Calu3 (cell line): Measurements from ENCODE around the gene LDB1. TPM values are rescaled to one million over a fixed set of nuclear protein-coding genes. Genes with fewer than 3 reads are reported as not detected.
A peak's percentile ranks its signal among the peaks of the same experiment; 100 is the strongest.

Experiments
- BruUV-seq: library from RNA; stranded (reverse); fragments of 400-500 nt; replicated peaks from 2 replicates; lab custom pipeline; 2021; lab: Mats Ljungman, UMichigan
- CTCF ChIA-PET: fragments of 300-600 bp; sonication (Branson Sonifier 250); formaldehyde crosslinking; loops from one replicate; lab custom pipeline; 2022; ENCODE audit warnings: antibody characterized with exemption; lab: Charles Lee
- DNase-seq: peaks from one replicate; pipeline ENCODE4 v3.0.0; 2022
- H3K27ac Mint-ChIP-seq: one replicate; pipeline ENCODE4 v1.8.0; 2022; ENCODE audit warnings: mixed read lengths; ENCODE audit not compliant: unreplicated experiment
- H3K27me3 Mint-ChIP-seq: one replicate; pipeline ENCODE4 v1.8.0; 2022; ENCODE audit warnings: mixed read lengths; ENCODE audit not compliant: unreplicated experiment
- H3K36me3 Mint-ChIP-seq: one replicate; pipeline ENCODE4 v1.8.0; 2022; ENCODE audit warnings: mild to moderate bottlenecking, moderate library complexity, mixed read lengths; ENCODE audit not compliant: insufficient read depth, unreplicated experiment
- H3K4me1 Mint-ChIP-seq: one replicate; pipeline ENCODE4 v1.8.0; 2022; ENCODE audit warnings: mild to moderate bottlenecking, low read depth, mixed read lengths; ENCODE audit not compliant: unreplicated experiment
- H3K4me3 Mint-ChIP-seq: one replicate; pipeline ENCODE4 v1.8.0; 2022; ENCODE audit warnings: mild to moderate bottlenecking, low read depth, moderate library complexity, mixed read lengths; ENCODE audit not compliant: unreplicated experiment
- H3K9me3 Mint-ChIP-seq: one replicate; pipeline ENCODE4 v1.8.0; 2022; ENCODE audit warnings: low read depth, mixed read lengths; ENCODE audit not compliant: unreplicated experiment
- intact Hi-C: fragments of 100-400 bp; cut with micrococcal nuclease; formaldehyde crosslinking; loops from one replicate; pipeline ENCODE4 v1.10.0; 2022; ENCODE audit not compliant: unreplicated experiment
- total RNA-seq: library from RNA; stranded (reverse); gene quantifications from 2 replicates; pipeline ENCODE4 v1.2.3, GENCODE V29; 2022
- TF ChIP-seq, protein P1 (sequence below): fragments of 200-600 bp; IDR thresholded peaks from one replicate; pipeline ENCODE4 v1.8.0; 2022; ENCODE audit warnings: antibody characterized with exemption; ENCODE audit not compliant: unreplicated experiment

Gene LDB1
- total RNA-seq, 1 experiment from 2014 or later: 27.5 TPM

DNA sequence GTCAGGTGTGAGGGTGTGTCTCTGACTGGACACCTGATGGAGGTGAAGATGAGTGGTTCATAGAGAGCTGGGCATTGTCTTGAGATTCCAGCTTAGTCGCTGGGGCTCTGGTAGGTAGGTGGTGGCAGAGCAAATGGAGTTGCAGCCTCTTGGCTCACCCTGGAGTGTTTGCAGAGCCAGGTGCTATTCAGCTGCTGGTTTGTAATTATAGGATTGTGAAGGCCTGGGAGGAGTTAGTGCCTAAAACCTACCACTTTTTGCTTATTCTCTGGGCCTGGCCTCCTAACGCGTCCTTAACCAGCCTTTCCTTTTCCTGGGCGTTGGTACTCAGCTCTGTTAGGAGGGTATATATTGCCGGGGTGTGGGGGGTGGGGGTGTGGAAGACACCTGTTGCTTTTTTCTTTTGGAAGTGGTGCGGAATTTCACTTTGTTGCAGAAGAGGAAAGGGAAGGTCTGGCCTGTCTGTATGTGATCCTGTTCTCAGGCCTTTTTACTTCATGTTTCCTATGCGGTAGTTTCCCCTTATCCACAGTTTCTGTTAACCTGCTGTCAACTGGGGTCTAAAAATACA, 15.9 kb upstream of the LDB1 start:
- no peak for DNase-seq
- peaks cover 44% of the 10 kb centered on the region for H3K36me3 Mint-ChIP-seq
- TF ChIP-seq, protein P1, sequence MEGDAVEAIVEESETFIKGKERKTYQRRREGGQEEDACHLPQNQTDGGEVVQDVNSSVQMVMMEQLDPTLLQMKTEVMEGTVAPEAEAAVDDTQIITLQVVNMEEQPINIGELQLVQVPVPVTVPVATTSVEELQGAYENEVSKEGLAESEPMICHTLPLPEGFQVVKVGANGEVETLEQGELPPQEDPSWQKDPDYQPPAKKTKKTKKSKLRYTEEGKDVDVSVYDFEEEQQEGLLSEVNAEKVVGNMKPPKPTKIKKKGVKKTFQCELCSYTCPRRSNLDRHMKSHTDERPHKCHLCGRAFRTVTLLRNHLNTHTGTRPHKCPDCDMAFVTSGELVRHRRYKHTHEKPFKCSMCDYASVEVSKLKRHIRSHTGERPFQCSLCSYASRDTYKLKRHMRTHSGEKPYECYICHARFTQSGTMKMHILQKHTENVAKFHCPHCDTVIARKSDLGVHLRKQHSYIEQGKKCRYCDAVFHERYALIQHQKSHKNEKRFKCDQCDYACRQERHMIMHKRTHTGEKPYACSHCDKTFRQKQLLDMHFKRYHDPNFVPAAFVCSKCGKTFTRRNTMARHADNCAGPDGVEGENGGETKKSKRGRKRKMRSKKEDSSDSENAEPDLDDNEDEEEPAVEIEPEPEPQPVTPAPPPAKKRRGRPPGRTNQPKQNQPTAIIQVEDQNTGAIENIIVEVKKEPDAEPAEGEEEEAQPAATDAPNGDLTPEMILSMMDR: no peak
- H3K4me1 Mint-ChIP-seq: peaks cover 18% of the 10 kb centered on the region
- H3K27me3 Mint-ChIP-seq: no peaks in the 10 kb centered on the region
- H3K4me3 Mint-ChIP-seq: no peak overlapping the region
- no peaks in the 10 kb centered on the region for H3K9me3 Mint-ChIP-seq
- CTCF ChIA-PET: no interaction called here
- no peak overlapping the region for H3K27ac Mint-ChIP-seq
- intact Hi-C loops: no loop called here
- BruUV-seq: no TSS peak

DNA sequence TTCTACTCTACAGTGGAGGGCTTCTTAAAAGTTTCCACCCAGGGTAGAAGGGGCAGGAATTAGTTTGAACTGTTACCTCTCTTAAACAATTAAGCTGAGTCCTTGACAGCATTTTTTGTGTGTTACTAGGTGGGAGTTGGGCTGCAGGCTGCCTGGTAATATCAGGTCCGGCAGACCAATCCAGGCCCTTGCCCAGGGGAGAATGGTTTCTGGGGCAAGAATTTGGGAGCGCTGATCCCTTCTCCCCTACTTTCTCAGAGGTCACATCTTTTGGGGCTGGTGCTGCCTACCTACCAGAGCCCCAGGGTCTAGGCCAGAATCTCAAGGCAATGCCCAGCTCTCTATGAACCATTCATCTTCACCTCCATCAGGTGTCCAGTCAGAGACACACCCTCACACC, 14.2 kb upstream of the LDB1 start:
- peak overlapping the region; percentile 99 for H3K27ac Mint-ChIP-seq
- TF ChIP-seq, protein P1: no peak
- CTCF ChIA-PET: interaction anchor here (0.7 kb wide), 1 partner anchor 298 kb away, joined by 3 read pairs; the partner anchor contains the start of gene CUEDC2
- intact Hi-C loops: no loop called here
- H3K4me1 Mint-ChIP-seq: peaks cover 18% of the 10 kb centered on the region
- H3K4me3 Mint-ChIP-seq: peak overlapping the region; percentile 98
- BruUV-seq: TSS peak; percentile 66
- H3K36me3 Mint-ChIP-seq: peaks cover 32% of the 10 kb centered on the region
- H3K27me3 Mint-ChIP-seq: no peaks in the 10 kb centered on the region
- no peaks in the 10 kb centered on the region for H3K9me3 Mint-ChIP-seq
- DNase-seq: no peak

DNA sequence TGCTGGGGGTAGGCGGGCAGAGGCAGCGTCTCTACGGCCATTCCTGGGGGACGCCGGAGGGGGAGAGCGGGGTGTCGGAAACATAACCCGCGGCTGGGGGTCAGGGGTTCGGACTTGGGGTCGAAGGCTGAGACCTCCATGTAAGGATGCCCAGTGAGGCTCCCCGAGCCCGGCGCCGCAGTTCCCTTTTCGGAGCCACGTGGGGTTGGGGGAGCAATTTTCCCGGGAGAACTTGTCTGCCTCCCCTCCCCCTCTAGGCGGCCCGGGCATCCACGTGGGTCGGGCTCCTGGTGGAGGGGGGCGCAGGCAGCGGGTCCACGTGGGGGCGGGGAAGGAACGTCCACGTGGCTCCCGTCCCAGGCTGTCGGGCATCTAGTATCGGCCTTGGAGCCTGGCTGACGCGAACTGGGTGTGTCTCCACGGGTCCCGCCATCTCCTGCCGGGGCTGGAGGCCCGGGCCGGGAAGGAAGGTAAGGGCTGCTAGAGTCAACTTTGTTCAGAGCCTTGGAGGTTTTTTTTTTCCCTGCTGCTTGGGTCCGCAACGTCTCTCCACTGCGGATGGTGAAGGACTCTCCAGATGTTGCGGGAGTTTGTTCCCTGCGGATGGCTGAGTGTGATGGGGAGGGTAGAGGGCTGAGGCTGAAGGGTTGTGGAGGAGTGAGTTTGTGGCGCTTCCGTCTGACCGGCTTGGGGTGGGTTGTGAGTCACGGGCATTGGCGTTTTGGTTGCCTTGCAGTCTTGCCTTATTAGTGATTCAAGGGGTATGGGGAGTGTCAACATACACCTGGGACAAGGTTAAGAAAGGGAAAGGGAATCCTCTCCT, 13.4 kb upstream of the LDB1 start:
- TSS peak; percentile 91 for BruUV-seq
- Mint-ChIP-seq H3K36me3 (peaks cover 24% of the 10 kb centered on the region), H3K27me3 (no peaks in the 10 kb centered on the region), H3K9me3 (no peaks in the 10 kb centered on the region), H3K27ac (peak overlapping the region; percentile 99), H3K4me1 (peaks cover 18% of the 10 kb centered on the region), H3K4me3 (peak overlapping the region; percentile 98)
- peak; percentile 69 for DNase-seq
- CTCF ChIA-PET: no interaction called here
- intact Hi-C loops: loop anchor here (2.0 kb wide), 1 partner anchor 19 kb away; the partner anchor contains the start of gene NOLC1
- TF ChIP-seq, protein P1: no peak

DNA sequence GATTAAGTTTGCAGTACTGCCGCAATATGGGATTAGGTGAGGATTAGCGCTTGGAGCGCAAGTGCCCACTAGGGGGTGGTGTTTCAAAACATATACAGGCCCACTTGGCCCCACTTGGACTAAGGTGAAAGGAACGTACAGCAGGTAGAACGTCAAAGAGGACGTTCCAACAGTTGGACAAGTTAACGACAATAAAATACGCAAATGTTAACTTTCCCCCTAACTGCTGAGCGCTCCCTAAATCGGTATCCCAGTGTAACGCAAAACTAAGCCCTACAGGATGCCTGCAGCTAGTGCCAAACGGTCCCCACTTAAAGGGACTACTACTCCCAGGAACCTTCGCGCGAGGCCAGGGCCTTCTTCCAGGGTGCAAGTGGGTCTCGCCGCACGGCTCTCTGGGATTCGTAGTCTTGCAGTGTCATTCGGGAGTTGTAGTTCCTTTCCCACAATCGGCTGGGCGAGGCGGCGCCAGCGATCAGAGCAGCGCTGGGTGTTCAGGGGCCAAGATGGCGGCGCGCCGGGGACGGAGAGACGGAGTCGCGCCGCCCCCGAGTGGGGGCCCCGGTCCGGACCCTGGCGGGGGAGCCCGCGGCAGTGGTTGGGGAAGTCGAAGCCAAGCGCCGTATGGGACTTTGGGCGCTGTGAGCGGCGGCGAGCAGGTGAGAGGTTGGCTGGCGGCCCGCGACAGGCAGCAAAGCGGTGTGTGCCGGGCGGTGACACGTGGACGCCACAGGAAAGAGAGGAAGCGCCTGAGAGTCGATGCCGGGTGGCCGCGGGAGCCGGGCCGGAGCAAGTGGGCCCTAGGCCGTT, 12.6 kb upstream of the LDB1 start, which contains the start of gene PPRC1:
PPRC1 (plus strand) TSS at position 478 of the 810 bp plus-strand sequence; CDS start at position 507, 29 bp downstream.
- peak; percentile 94 for DNase-seq
- CTCF ChIA-PET: interaction anchor here (0.6 kb wide), 1 partner anchor 19 kb away, joined by 5 read pairs; no protein-coding TSS in a partner anchor
- Mint-ChIP-seq H3K9me3 (no peaks in the 10 kb centered on the region), H3K27ac (peak within 1 kb of the TSS; percentile 99), H3K4me1 (peaks cover 18% of the 10 kb centered on the region), H3K27me3 (no peaks in the 10 kb centered on the region), H3K4me3 (peak within 1 kb of the TSS; percentile 98), H3K36me3 (peaks cover 24% of the 10 kb centered on the region)
- TF ChIP-seq, protein P1: peak; percentile 66
- no TSS peak for BruUV-seq
- intact Hi-C loops: loop anchor here (2.0 kb wide), 1 partner anchor 20 kb away; the partner anchor contains the start of gene NOLC1
